AML-193 (cell line): ENCODE results near the gene PAQR6.

ENCODE experiments used
- DNase-seq, 2 experiments: peaks; one replicate each; lab custom pipeline; 2025; lab: John Stamatoyannopoulos, UW

PAQR6 gene

GRCh38 chr1:156193488-156194299 is 54.2 kb downstream of the PAQR6 start, which contains the start of gene SLC25A44:
TSS of gene SLC25A44 (plus strand) at chr1:156194104. CDS start at chr1:156199848, 5,744 bp downstream.
- DNase-seq = peak; percentile 97 to 98
